ENCODE data around the gene PSMC3IP.

DNA sequence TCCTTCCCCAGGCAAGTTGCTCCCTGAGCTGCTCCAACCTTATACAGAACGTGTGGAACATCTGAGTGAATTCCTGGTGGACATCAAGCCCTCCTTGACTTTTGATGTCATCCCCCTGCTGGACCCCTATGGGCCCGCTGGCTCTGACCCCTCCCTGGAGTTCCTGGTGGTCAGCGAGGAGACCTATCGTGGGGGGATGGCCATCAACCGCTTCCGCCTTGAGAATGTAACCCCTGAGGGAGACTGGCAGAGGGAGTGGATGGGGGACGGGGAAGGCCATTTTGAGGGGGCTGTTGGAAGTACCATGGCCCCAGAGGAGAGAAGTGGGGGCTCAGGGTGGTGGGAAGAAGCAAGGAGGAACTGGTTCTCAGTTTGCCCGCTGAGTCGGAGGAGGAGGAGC lies 13.6 kb downstream of the PSMC3IP start:
- TF ChIP-seq, protein P1, sequence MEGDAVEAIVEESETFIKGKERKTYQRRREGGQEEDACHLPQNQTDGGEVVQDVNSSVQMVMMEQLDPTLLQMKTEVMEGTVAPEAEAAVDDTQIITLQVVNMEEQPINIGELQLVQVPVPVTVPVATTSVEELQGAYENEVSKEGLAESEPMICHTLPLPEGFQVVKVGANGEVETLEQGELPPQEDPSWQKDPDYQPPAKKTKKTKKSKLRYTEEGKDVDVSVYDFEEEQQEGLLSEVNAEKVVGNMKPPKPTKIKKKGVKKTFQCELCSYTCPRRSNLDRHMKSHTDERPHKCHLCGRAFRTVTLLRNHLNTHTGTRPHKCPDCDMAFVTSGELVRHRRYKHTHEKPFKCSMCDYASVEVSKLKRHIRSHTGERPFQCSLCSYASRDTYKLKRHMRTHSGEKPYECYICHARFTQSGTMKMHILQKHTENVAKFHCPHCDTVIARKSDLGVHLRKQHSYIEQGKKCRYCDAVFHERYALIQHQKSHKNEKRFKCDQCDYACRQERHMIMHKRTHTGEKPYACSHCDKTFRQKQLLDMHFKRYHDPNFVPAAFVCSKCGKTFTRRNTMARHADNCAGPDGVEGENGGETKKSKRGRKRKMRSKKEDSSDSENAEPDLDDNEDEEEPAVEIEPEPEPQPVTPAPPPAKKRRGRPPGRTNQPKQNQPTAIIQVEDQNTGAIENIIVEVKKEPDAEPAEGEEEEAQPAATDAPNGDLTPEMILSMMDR (tag by site-specific recombination; IDR thresholded peaks at IDR 0.05): no peak
- TF ChIP-seq, protein P2, sequence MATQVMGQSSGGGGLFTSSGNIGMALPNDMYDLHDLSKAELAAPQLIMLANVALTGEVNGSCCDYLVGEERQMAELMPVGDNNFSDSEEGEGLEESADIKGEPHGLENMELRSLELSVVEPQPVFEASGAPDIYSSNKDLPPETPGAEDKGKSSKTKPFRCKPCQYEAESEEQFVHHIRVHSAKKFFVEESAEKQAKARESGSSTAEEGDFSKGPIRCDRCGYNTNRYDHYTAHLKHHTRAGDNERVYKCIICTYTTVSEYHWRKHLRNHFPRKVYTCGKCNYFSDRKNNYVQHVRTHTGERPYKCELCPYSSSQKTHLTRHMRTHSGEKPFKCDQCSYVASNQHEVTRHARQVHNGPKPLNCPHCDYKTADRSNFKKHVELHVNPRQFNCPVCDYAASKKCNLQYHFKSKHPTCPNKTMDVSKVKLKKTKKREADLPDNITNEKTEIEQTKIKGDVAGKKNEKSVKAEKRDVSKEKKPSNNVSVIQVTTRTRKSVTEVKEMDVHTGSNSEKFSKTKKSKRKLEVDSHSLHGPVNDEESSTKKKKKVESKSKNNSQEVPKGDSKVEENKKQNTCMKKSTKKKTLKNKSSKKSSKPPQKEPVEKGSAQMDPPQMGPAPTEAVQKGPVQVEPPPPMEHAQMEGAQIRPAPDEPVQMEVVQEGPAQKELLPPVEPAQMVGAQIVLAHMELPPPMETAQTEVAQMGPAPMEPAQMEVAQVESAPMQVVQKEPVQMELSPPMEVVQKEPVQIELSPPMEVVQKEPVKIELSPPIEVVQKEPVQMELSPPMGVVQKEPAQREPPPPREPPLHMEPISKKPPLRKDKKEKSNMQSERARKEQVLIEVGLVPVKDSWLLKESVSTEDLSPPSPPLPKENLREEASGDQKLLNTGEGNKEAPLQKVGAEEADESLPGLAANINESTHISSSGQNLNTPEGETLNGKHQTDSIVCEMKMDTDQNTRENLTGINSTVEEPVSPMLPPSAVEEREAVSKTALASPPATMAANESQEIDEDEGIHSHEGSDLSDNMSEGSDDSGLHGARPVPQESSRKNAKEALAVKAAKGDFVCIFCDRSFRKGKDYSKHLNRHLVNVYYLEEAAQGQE (tag by site-specific recombination; IDR thresholded peaks at IDR 0.05): no peak
- TF ChIP-seq, protein P3, sequence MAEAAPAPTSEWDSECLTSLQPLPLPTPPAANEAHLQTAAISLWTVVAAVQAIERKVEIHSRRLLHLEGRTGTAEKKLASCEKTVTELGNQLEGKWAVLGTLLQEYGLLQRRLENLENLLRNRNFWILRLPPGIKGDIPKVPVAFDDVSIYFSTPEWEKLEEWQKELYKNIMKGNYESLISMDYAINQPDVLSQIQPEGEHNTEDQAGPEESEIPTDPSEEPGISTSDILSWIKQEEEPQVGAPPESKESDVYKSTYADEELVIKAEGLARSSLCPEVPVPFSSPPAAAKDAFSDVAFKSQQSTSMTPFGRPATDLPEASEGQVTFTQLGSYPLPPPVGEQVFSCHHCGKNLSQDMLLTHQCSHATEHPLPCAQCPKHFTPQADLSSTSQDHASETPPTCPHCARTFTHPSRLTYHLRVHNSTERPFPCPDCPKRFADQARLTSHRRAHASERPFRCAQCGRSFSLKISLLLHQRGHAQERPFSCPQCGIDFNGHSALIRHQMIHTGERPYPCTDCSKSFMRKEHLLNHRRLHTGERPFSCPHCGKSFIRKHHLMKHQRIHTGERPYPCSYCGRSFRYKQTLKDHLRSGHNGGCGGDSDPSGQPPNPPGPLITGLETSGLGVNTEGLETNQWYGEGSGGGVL (tag by site-specific recombination; IDR thresholded peaks at IDR 0.05): no peak
- TF ChIP-seq GLI4 (tag by site-specific recombination; IDR thresholded peaks at IDR 0.05): no peak
